Endothelial cell of umbilical vein (primary cell): ENCODE measurements around the gene SPTBN4. TPM values are rescaled to one million over a fixed set of nuclear protein-coding genes. Genes with fewer than 3 reads are reported as not detected.

ENCODE experiments used
- BruUV-seq: library from RNA; stranded (reverse); fragments of 400-500 nt; replicated peaks from 2 replicates; lab custom pipeline; 2021; lab: Mats Ljungman, UMichigan
- CTCF ChIA-PET: fragments of 300-600, 350-600 bp; sonication (Branson Sonifier 250); formaldehyde crosslinking; loops from one replicate; lab custom pipeline; 2021; ENCODE audit warnings: antibody characterized with exemption, inconsistent platforms; lab: Charles Lee
- POLR2A ChIA-PET: fragments of 300-600, 350-600 bp; sonication (Branson Sonifier 250); formaldehyde crosslinking; loops from one replicate; lab custom pipeline; 2021; ENCODE audit warnings: antibody characterized with exemption, inconsistent platforms; lab: Charles Lee
- DNase-seq: peaks from one replicate; pipeline ENCODE4 v3.0.0-alpha.2; 2011; ENCODE audit warnings: low read depth, low spot score
- FAIRE-seq: peaks from 2 replicates; lab custom pipeline; 2011; peaks lifted over from hg19 to GRCh38; lab: Jason Lieb, UNC
- H2AFZ ChIP-seq: 2 replicates; pipeline ENCODE4 v1.6.0; 2012; ENCODE audit warnings: low read depth, low read length, control low read depth, inconsistent platforms
- H3K27ac ChIP-seq: 2 replicates; pipeline ENCODE4 v1.5.1; 2011; ENCODE audit warnings: low read depth, mild to moderate bottlenecking, control low read depth, low read length, moderate library complexity; ENCODE audit not compliant: insufficient read depth
- H3K27me3 ChIP-seq, 2 experiments: 2 replicates each; pipeline versions ENCODE4 v1.6.0 to v1.6.1; 2011; ENCODE audit warnings: low read length in 2 of 2, mixed read lengths in 1 of 2; ENCODE audit not compliant: control insufficient read depth in 2 of 2, insufficient read depth in 2 of 2
- H3K36me3 ChIP-seq, 2 experiments: 2 replicates in 1 of 2; 3 replicates in 1 of 2; pipeline ENCODE4 v1.5.1; 2011; ENCODE audit warnings: low read length in 2 of 2, mild to moderate bottlenecking in 1 of 2, moderate library complexity in 1 of 2; ENCODE audit not compliant: control insufficient read depth in 2 of 2, insufficient read depth in 2 of 2; ENCODE audit errors: extremely low read depth in 1 of 2
- H3K4me1 ChIP-seq: 3 replicates; pipeline ENCODE4 v1.5.1; 2011; ENCODE audit warnings: mild to moderate bottlenecking, low read length; ENCODE audit not compliant: control insufficient read depth, insufficient read depth; ENCODE audit errors: extremely low read depth
- H3K4me2 ChIP-seq: 2 replicates; pipeline ENCODE4 v1.6.1; 2011; ENCODE audit warnings: low read length, control low read depth, mixed read lengths; ENCODE audit not compliant: insufficient read depth
- H3K4me3 ChIP-seq, 3 experiments: fragments of 200-600 bp in 1 of 3; sonication (generic), shearing (Covaris generic) in 1 of 3; replicated peaks in 1 of 3; 2 replicates each; pipeline ENCODE4 v1.5.1; 2011 to 2016; ENCODE audit warnings: control low read depth in 3 of 3, low read length in 3 of 3, mild to moderate bottlenecking in 2 of 3, inconsistent platforms in 1 of 3, low read depth in 1 of 3, moderate library complexity in 1 of 3; ENCODE audit not compliant: insufficient read depth in 1 of 3
- H3K79me2 ChIP-seq: 2 replicates; pipeline ENCODE4 v1.6.0; 2012; ENCODE audit warnings: low read length, inconsistent platforms; ENCODE audit not compliant: control insufficient read depth, insufficient read depth
- H3K9ac ChIP-seq: replicated peaks from 2 replicates; pipeline ENCODE3; 2011; ENCODE audit warnings: low read length, control low read depth; ENCODE audit not compliant: insufficient read depth; ENCODE audit errors: extremely low read depth
- H3K9me1 ChIP-seq: replicated peaks from 3 replicates; pipeline ENCODE4 v1.6.0; 2011; ENCODE audit warnings: mild to moderate bottlenecking, low read length; ENCODE audit not compliant: control insufficient read depth, insufficient read depth; ENCODE audit errors: extremely low read depth
- H3K9me3 ChIP-seq: replicated peaks from 2 replicates; pipeline ENCODE4 v1.5.1; 2012; ENCODE audit warnings: low read length, inconsistent platforms; ENCODE audit not compliant: control insufficient read depth, insufficient read depth
- H4K20me1 ChIP-seq: replicated peaks from 2 replicates; pipeline ENCODE3; 2011; ENCODE audit warnings: mild to moderate bottlenecking, low read length; ENCODE audit not compliant: control insufficient read depth, insufficient read depth; ENCODE audit errors: extremely low read depth
- FOS ChIP-seq: IDR thresholded peaks from 2 replicates; pipeline ENCODE4 v1.6.1; 2011; ENCODE audit warnings: mild to moderate bottlenecking, low read length, moderate library complexity, borderline replicate concordance; ENCODE audit not compliant: insufficient read depth
- GATA2 ChIP-seq: IDR thresholded peaks from 2 replicates; pipeline ENCODE4 v1.7.0; 2011; ENCODE audit warnings: low read depth, mild to moderate bottlenecking, moderate library complexity, mixed read lengths, low read length; ENCODE audit not compliant: insufficient read length, insufficient read depth
- POLR2A ChIP-seq: IDR thresholded peaks from 2 replicates; pipeline ENCODE4 v1.6.1; 2012; ENCODE audit warnings: low read depth, mild to moderate bottlenecking, control low read depth, low read length
- dilution Hi-C: fragments of 300-500 bp; cut with MboI; formaldehyde crosslinking; loops from one replicate; pipeline ENCODE4 v1.15.0; 2019; ENCODE audit warnings: low sequenced_read_pairs; ENCODE audit not compliant: extremely low pct_ligation_motif_present
- intact Hi-C: fragments of 100-400 bp; cut with micrococcal nuclease; formaldehyde crosslinking; loops from one replicate; pipeline ENCODE4 v1.10.0; 2022
- polyA plus RNA-seq, 4 experiments: library from polyadenylated mRNA; depleted of rRNA in 3 of 4; stranded (reverse) in 3 of 4; unstranded in 1 of 4; fragments of >200 nt; gene quantifications; 2 replicates each; pipeline versions ENCODE4 v1.2.1 to v1.2.3, GENCODE V29; 2011 to 2012; ENCODE audit warnings: missing spikeins in 1 of 4
- total RNA-seq: library from RNA; stranded (reverse); gene quantifications from 2 replicates; pipeline ENCODE4 v1.2.3, GENCODE V29; 2021
- TF ChIP-seq, protein P1 (sequence below): IDR thresholded peaks from 2 replicates; pipeline ENCODE4 v1.6.1; 2011; ENCODE audit not compliant: insufficient read depth, insufficient read length
- TF ChIP-seq, protein P2 (sequence below), 2 donors: IDR thresholded peaks; 1 replicate in 1 of 2; 2 replicates in 1 of 2; pipeline ENCODE4 v1.5.1; 2011; ENCODE audit warnings: low read length in 2 of 2, mild to moderate bottlenecking in 2 of 2, moderate library complexity in 2 of 2, control low read depth in 1 of 2, inconsistent platforms in 1 of 2, low read depth in 1 of 2; ENCODE audit not compliant: insufficient read depth in 1 of 2; ENCODE audit errors: extremely low read depth in 1 of 2

Gene SPTBN4
- total and polyA plus RNA-seq, 2 donors (not counting 3 experiments of a cell fraction or from before 2014, with no cell fraction given), result 0.33 TPM; not detected in 1

DNA sequence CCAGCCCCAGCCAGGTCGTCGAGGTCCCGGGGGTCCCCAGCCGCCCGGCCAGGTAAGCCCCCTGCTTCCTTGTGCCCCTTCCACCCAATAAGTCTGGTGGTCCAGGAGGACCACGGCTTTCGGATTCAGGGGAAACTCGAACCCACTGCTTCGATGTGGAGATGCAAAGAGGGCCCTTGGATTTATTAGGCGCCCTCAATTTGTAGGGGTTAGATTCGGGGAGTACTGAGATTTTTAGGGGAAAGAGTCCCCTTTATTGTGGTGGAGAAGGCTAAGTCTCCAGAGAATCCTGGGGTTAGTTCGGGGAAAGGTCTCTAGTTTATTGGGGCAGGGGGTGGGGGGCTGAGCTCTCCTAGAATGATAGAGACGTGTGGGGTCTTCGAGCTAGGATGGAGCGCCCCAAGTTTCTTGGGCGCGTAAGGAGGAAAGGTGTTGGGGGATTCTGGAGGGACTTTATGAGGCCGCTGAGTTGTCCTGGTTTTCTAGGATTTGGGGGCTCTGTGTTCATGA is 130.6 kb downstream of the SPTBN4 start:
- peak overlapping the region; percentile 27 for H3K4me2 ChIP-seq
- no peaks in the 10 kb centered on the region for H3K79me2 ChIP-seq
- no peaks in the 10 kb centered on the region for H3K9me1 ChIP-seq
- ChIA-PET POLR2A (no interaction called here), CTCF (interaction anchor here (1.7 to 4.4 kb wide), 4 partner anchors 27 to 74 kb away, joined by 9 to 50 read pairs (median 16); no protein-coding TSS in a partner anchor)
- TF ChIP-seq, protein P1, sequence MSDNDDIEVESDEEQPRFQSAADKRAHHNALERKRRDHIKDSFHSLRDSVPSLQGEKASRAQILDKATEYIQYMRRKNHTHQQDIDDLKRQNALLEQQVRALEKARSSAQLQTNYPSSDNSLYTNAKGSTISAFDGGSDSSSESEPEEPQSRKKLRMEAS, result no peak
- TF ChIP-seq FOS, result no peak
- DNase-seq (no peak), FAIRE-seq (no peak)
- peak overlapping the region; percentile 21 to 57 (median 27) for H3K4me3 ChIP-seq
- no peaks in the 10 kb centered on the region for H4K20me1 ChIP-seq
- peak overlapping the region; percentile 3 for H3K9ac ChIP-seq
- peak overlapping the region; percentile 47 for H2AFZ ChIP-seq
- H3K27ac ChIP-seq, result no peak overlapping the region
- intact Hi-C loops, result loop anchor here (5.0 kb wide), 2 partner anchors 155 to 250 kb away; partner anchors contain the start of genes C19orf47, PLD3 and SERTAD3
- no peaks in the 10 kb centered on the region for H3K9me3 ChIP-seq
- no TSS peak for BruUV-seq
- H3K27me3 ChIP-seq, result peaks cover 4 to 6% of the 10 kb centered on the region in 2 experiments
- dilution Hi-C loops, result no loop called here
- peaks cover 33% of the 10 kb centered on the region for H3K4me1 ChIP-seq
- no peaks in the 10 kb centered on the region for H3K36me3 ChIP-seq

DNA sequence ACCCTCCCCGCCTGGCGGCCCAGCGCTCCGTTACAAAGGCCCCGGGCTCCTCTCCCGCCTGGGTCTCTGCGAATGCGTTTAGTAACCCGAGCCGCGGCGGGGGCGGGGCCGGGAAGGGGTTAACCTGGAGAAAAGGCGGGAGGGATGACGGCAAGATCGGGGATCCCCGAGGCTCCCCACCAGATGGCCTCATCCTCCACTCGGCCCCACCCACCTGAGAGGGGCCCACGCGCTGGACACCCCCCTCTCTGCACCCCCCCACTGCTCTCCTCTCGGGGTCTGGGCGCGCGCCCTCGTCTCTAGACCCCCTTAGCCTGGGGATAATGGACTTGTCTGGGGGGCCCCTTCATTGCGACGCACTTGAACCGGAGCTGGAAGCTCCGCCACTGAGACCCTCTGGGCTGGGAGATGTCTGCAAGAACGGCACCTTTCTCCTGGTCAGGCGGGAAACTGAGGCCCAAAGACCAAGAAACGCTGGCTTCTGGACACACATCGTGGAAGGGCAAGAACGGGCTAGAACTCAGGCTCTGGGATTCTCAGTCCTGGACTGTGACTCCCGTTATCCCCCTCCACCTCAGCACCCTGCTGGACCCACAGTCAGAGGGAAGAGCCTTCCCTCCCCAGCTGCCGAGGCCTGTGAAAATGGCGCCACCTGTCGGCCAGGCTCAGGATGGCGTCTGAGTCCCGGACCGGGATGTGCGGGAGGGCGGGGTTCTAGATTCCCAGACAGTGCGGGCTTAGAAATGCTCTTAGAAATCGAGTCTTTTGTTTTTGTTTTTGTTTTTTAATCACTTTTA is 131.5 kb downstream of the SPTBN4 start:
- dilution Hi-C loops (no loop called here), intact Hi-C loops (loop anchor here (1.0 to 5.0 kb wide), 10 partner anchors 13 to 293 kb away; partner anchors contain the start of genes C19orf47, PLD3, SERTAD3 and SHKBP1)
- Histone ChIP-seq H4K20me1 (no peaks in the 10 kb centered on the region), H2AFZ (peak overlapping the region; percentile 2), H3K4me3 (peak overlapping the region; percentile 1 to 22 (median 5)), H3K27ac (no peak overlapping the region), H3K9me1 (no peaks in the 10 kb centered on the region), H3K9ac (peak overlapping the region; percentile 21), H3K79me2 (no peaks in the 10 kb centered on the region), H3K4me2 (peak overlapping the region; percentile 10), H3K4me1 (peaks cover 42% of the 10 kb centered on the region), H3K9me3 (no peaks in the 10 kb centered on the region), H3K27me3 (peaks cover 4 to 6% of the 10 kb centered on the region in 2 experiments), H3K36me3 (no peaks in the 10 kb centered on the region)
- FAIRE-seq, result peak; percentile 84
- BruUV-seq, result no TSS peak
- DNase-seq, result peak; percentile 87
- POLR2A ChIA-PET, result no interaction called here
- no peak for TF ChIP-seq GATA2
- TF ChIP-seq POLR2A, result peak; percentile 39
- TF ChIP-seq, protein P2, sequence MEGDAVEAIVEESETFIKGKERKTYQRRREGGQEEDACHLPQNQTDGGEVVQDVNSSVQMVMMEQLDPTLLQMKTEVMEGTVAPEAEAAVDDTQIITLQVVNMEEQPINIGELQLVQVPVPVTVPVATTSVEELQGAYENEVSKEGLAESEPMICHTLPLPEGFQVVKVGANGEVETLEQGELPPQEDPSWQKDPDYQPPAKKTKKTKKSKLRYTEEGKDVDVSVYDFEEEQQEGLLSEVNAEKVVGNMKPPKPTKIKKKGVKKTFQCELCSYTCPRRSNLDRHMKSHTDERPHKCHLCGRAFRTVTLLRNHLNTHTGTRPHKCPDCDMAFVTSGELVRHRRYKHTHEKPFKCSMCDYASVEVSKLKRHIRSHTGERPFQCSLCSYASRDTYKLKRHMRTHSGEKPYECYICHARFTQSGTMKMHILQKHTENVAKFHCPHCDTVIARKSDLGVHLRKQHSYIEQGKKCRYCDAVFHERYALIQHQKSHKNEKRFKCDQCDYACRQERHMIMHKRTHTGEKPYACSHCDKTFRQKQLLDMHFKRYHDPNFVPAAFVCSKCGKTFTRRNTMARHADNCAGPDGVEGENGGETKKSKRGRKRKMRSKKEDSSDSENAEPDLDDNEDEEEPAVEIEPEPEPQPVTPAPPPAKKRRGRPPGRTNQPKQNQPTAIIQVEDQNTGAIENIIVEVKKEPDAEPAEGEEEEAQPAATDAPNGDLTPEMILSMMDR (IDR thresholded peaks at IDR 0.05; ENCODE audit: extremely low read depth in 1 of 2, insufficient read depth in 1 of 2, low read depth in 1 of 2, low read length in 2 of 2), result peak; percentile 95 to 98
- CTCF ChIA-PET, result interaction anchor here (0.6 to 11.0 kb wide), 15 partner anchors 10 to 458 kb away, joined by 3 to 126 read pairs (median 5); partner anchors contain the start of genes C19orf47 and PLD3
